Spleen (tissue), 11 donors: ENCODE results near the gene AKAP12. TPM values are rescaled to one million over a fixed set of nuclear protein-coding genes. Genes with fewer than 3 reads are reported as not detected.

ENCODE experiments used
- DNase-seq: peaks from one replicate; pipeline ENCODE4 v3.0.0-alpha.2; 2020
- H3K27ac ChIP-seq, 8 donors: fragments of 200-600 bp; sonication (generic) in 7 of 8; 1 replicate in 4 of 8; 2 replicates in 4 of 8; pipeline versions ENCODE4 v1.5.0 to v1.8.0; 2016 to 2021; ENCODE audit warnings: inconsistent platforms in 4 of 8, mild to moderate bottlenecking in 4 of 8, moderate library complexity in 1 of 8
- H3K27me3 ChIP-seq, 7 donors: fragments of 200-600 bp; sonication (generic) in 6 of 7; replicated peaks in 1 of 7; 1 replicate in 4 of 7; 2 replicates in 3 of 7; pipeline versions ENCODE4 v1.5.0 to v1.8.0; 2016 to 2021; ENCODE audit warnings: inconsistent platforms in 3 of 7, mild to moderate bottlenecking in 1 of 7
- H3K36me3 ChIP-seq, 6 donors: fragments of 200-600 bp; sonication (generic) in 5 of 6; 1 replicate in 4 of 6; 2 replicates in 2 of 6; pipeline versions ENCODE4 v1.5.0 to v1.8.0; 2016 to 2021; ENCODE audit warnings: inconsistent platforms in 2 of 6
- H3K4me1 ChIP-seq, 6 donors: fragments of 200-600 bp; sonication (generic) in 5 of 6; 1 replicate in 3 of 6; 2 replicates in 3 of 6; pipeline versions ENCODE4 v1.5.0 to v1.8.0; 2016 to 2021; ENCODE audit warnings: inconsistent platforms in 3 of 6
- H3K4me3 ChIP-seq, 8 donors: fragments of 200-600 bp; sonication (generic) in 7 of 8; 1 replicate in 4 of 8; 2 replicates in 4 of 8; pipeline versions ENCODE4 v1.5.0 to v1.8.0; 2016 to 2021; ENCODE audit warnings: inconsistent platforms in 4 of 8, mild to moderate bottlenecking in 4 of 8, moderate library complexity in 2 of 8
- H3K9me3 ChIP-seq, 8 donors: fragments of 200-600 bp; sonication (generic) in 7 of 8; 1 replicate in 4 of 8; 2 replicates in 4 of 8; pipeline versions ENCODE4 v1.5.0 to v1.8.0; 2016 to 2021; ENCODE audit warnings: inconsistent platforms in 4 of 8
- CTCF ChIP-seq, 11 experiments: fragments of 200-600 bp in 7 of 11; fragments of 450-650 bp in 4 of 11; sonication (generic) in 4 of 11; IDR thresholded peaks in 8 of 11; conservative IDR thresholded peaks in 3 of 11; 1 replicate in 7 of 11; 2 replicates in 4 of 11; pipeline versions ENCODE4 v1.4.0 to v1.8.0; 2016 to 2021; ENCODE audit warnings: antibody characterized with exemption in 11 of 11, inconsistent platforms in 4 of 11, mild to moderate bottlenecking in 1 of 11
- POLR2A ChIP-seq, 3 donors: fragments of 450-650 bp; IDR thresholded peaks; one replicate each; pipeline ENCODE4 v1.5.1; 2017; ENCODE audit warnings: antibody characterized with exemption in 3 of 3, mild to moderate bottlenecking in 1 of 3
- POLR2AphosphoS5 ChIP-seq, 3 donors: sonication (generic); formaldehyde crosslinking; IDR thresholded peaks; one replicate each; pipeline ENCODE4 v1.5.1; 2017; ENCODE audit warnings: antibody characterized with exemption in 3 of 3
- WGBS, 5 donors: extraction: QIAGEN DNeasy Blood & Tissue Kit in 3 of 5; methylation state at CpG; one replicate each; pipeline versions ENCODE4 v1.1.5 to v1.1.7; 2013 to 2018; 5-methylcytosine and 5-hydroxymethylcytosine counted together
- intact Hi-C: fragments of 100-400 bp; cut with DNase I; formaldehyde crosslinking; loops from one replicate; pipeline ENCODE4 v1.15.0; 2023; ENCODE audit warnings: low total_unique reads
- polyA plus RNA-seq, 3 donors: library from polyadenylated mRNA; stranded (reverse); fragments of 200-250 nt; gene quantifications; one replicate each; pipeline ENCODE4 v1.2.1, GENCODE V29; 2013
- total RNA-seq, 7 donors: library from RNA; depleted of rRNA in 3 of 7; stranded (reverse); fragments of >200 nt in 3 of 7; fragmentation: NEBNext Ultra II Directional in 4 of 7; extraction: Animal tissue kit (Norgen Biotek cat#: 25700) in 4 of 7; gene quantifications; one replicate each; pipeline versions ENCODE4 v1.1.0 to v1.2.1, GENCODE V29; 2016 to 2021
- donor health status: healthy with polysubstance abuse.
- donor health status: DM: no; HTN: no; CAD: no; lungs with moderate emphysema.
- donor health status: DM: no; HTN: no; CAD: no.
- donor health status: Bipolar disorder and iron deficiency.
- donor health status: healthy.
- donor health status: DM: no; HTN: no; CAD: no.
- donor health status: DM: yes; HTN: yes; CAD: no.

The AKAP12 gene
- total and polyA plus RNA-seq, 10 donors, result 3.2 to 64.7 (median 44.1) TPM

DNA sequence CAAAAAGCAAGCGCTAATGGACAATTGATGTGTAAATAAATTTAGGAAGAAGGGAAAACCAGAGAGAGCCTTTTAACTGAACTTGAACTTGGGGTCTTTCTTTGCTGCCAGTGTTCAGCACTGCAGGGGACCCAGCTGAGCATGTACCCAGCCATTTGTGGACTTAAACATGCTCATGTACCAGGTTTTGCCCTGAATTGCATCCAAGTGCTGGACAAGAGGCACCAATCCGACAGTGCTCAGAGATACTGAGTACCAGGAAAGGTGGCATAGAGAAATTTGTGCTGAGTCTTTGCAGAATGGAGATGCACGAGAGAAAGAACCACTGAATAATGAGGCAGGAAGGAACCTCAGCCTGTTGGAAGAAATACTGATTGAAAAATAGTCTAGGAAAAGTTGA lies 16.0 kb downstream of the AKAP12 start:
- WGBS, 5 donors, result 70 to 85% (median 77%) methylated on average over 3 of the region's 3 CpGs
- H3K9me3 ChIP-seq, result no peaks in the 10 kb centered on the region
- H3K4me1 ChIP-seq, result peaks cover 0 to 4% (median 0%) of the 10 kb centered on the region in 6 donors
- H3K36me3 ChIP-seq, result no peaks in the 10 kb centered on the region
- no peak for TF ChIP-seq CTCF (IDR thresholded peaks at IDR 0.05 in 8 of 11, conservative IDR thresholded peaks at IDR 0.05 in 3 of 11)
- TF ChIP-seq POLR2AphosphoS5 (IDR thresholded peaks at IDR 0.05), result no peak
- no peak for TF ChIP-seq POLR2A (IDR thresholded peaks at IDR 0.05)
- intact Hi-C loops, result no loop called here
- peak overlapping the region in 4 of 8 donors; percentile 13 to 49 (median 48) for H3K27ac ChIP-seq
- no peak overlapping the region for H3K4me3 ChIP-seq
- DNase-seq, result no peak
- H3K27me3 ChIP-seq, result no peaks in the 10 kb centered on the region

DNA sequence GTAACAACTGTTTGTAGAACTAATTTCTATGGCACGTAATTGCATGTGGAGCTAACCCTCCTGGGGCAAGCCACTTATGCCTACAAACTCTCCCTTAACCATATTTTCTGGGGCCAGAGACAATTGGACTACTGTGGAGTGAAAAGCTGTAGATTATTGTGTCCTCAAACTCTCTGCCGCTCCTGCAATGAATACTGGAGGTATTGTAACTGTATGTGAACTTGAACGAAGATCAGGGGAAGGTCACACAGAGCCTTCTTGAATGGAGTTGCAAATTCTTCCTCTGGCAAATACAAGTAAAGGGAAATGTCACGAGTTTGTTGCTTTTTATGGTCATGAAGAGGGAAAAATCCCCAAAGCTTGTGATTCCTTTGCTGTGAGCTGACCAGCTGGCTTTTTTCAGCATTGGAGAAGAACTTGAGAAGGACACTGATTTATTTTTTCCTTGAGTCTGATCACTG lies 18.2 kb downstream of the AKAP12 start:
- no peak for DNase-seq

GRCh38 chr6:151260205-151260604 lies 20.4 kb downstream of the AKAP12 start:
- DNase-seq, result no peak
- Histone ChIP-seq H3K4me1 (peaks cover 0 to 4% (median 0%) of the 10 kb centered on the region in 6 donors), H3K4me3 (no peak overlapping the region), H3K36me3 (no peaks in the 10 kb centered on the region), H3K27ac (no peak overlapping the region), H3K9me3 (no peaks in the 10 kb centered on the region), H3K27me3 (no peaks in the 10 kb centered on the region)
- intact Hi-C loops, result no loop called here
- no peak for TF ChIP-seq POLR2A (IDR thresholded peaks at IDR 0.05)
- no peak for TF ChIP-seq POLR2AphosphoS5 (IDR thresholded peaks at IDR 0.05)
- TF ChIP-seq CTCF (IDR thresholded peaks at IDR 0.05 in 8 of 11, conservative IDR thresholded peaks at IDR 0.05 in 3 of 11), result no peak
- 79 to 88% (median 85%) methylated on average over 4 of the region's 4 CpGs for WGBS, 5 donors

More for the DNA sequence above, 18.2 kb downstream of the AKAP12 start:
- no peaks in the 10 kb centered on the region for H3K36me3 ChIP-seq
- peaks cover 0 to 4% (median 0%) of the 10 kb centered on the region in 6 donors for H3K4me1 ChIP-seq
- 46 to 72% (median 62%) methylated on average over 4 of the region's 4 CpGs for WGBS, 5 donors
- H3K9me3 ChIP-seq, result no peaks in the 10 kb centered on the region
- no peaks in the 10 kb centered on the region for H3K27me3 ChIP-seq
- H3K4me3 ChIP-seq, result no peak overlapping the region
- intact Hi-C loops, result no loop called here
- H3K27ac ChIP-seq, result peak overlapping the region in 4 of 8 donors; percentile 4 to 41 (median 22)
- TF ChIP-seq POLR2A (IDR thresholded peaks at IDR 0.05) (no peak), POLR2AphosphoS5 (IDR thresholded peaks at IDR 0.05) (peak in 1 of 3 donors; percentile 14)

GRCh38 chr6:151263035-151263434 lies 23.3 kb downstream of the AKAP12 start:
- Histone ChIP-seq H3K36me3 (no peaks in the 10 kb centered on the region), H3K9me3 (no peaks in the 10 kb centered on the region), H3K27me3 (no peaks in the 10 kb centered on the region), H3K4me3 (no peak overlapping the region), H3K4me1 (no peaks in the 10 kb centered on the region), H3K27ac (no peak overlapping the region)
- intact Hi-C loops, result no loop called here
- WGBS, 5 donors, result 76 to 93% (median 87%) methylated on average over 1 of the region's 1 CpG
- no peak for DNase-seq
- TF ChIP-seq CTCF (IDR thresholded peaks at IDR 0.05 in 8 of 11, conservative IDR thresholded peaks at IDR 0.05 in 3 of 11) (no peak), POLR2AphosphoS5 (IDR thresholded peaks at IDR 0.05) (no peak), POLR2A (IDR thresholded peaks at IDR 0.05) (no peak)

- TF ChIP-seq POLR2A (IDR thresholded peaks at IDR 0.05) (no peak), POLR2AphosphoS5 (IDR thresholded peaks at IDR 0.05) (peak in 1 of 3 donors; percentile 16)
- H3K4me3 ChIP-seq, result no peak overlapping the region
- H3K4me1 ChIP-seq, result no peaks in the 10 kb centered on the region
- H3K27ac ChIP-seq, result no peak overlapping the region
- H3K36me3 ChIP-seq, result no peaks in the 10 kb centered on the region
- H3K9me3 ChIP-seq, result no peaks in the 10 kb centered on the region
- intact Hi-C loops, result no loop called here
- 75 to 92% (median 85%) methylated on average over 3 of the region's 3 CpGs for WGBS, 5 donors
- no peak for DNase-seq
- no peaks in the 10 kb centered on the region for H3K27me3 ChIP-seq
Measured at GRCh38 chr6:151263967-151264366, 24.2 kb downstream of the AKAP12 start.
